NT2/D1 (cell line): ENCODE results near the gene SDK2.
"Not testable (repeated sequence)": the region's sequence is repeated elsewhere in the genome, so short reads cannot be mapped to it uniquely, and the experiment has no call there.

ENCODE experiments used
- DNase-seq: peaks from one replicate; pipeline ENCODE4 v3.0.0-alpha.2; 2011; ENCODE audit warnings: low read depth, low spot score
- H3K27me3 ChIP-seq: 2 replicates; pipeline ENCODE4 v1.6.0; 2011; ENCODE audit warnings: mild to moderate bottlenecking; ENCODE audit not compliant: insufficient read length, insufficient read depth
- H3K36me3 ChIP-seq: 2 replicates; pipeline ENCODE4 v1.6.1; 2011; ENCODE audit warnings: mild to moderate bottlenecking, low read length, mixed read lengths; ENCODE audit not compliant: insufficient read depth, insufficient read length
- H3K4me1 ChIP-seq: 2 replicates; pipeline ENCODE4 v1.5.1; 2011; ENCODE audit not compliant: insufficient read depth, insufficient read length
- H3K4me3 ChIP-seq: 2 replicates; pipeline ENCODE4 v1.5.1; 2011; ENCODE audit warnings: low read depth; ENCODE audit not compliant: insufficient read length
- H3K9ac ChIP-seq: 2 replicates; pipeline ENCODE4 v1.6.0; 2011; ENCODE audit warnings: low read depth; ENCODE audit not compliant: insufficient read length
- H3K9me3 ChIP-seq: 2 replicates; pipeline ENCODE4 v1.5.1; 2011; ENCODE audit warnings: mild to moderate bottlenecking, low read length; ENCODE audit not compliant: insufficient read depth
- SUZ12 ChIP-seq: IDR thresholded peaks from 2 replicates; pipeline ENCODE4 v1.6.1; 2011; ENCODE audit not compliant: insufficient read length, insufficient read depth; ENCODE audit errors: extremely low read depth
- YY1 ChIP-seq: IDR thresholded peaks from 2 replicates; pipeline ENCODE4 v1.6.1; 2011; ENCODE audit not compliant: insufficient read length, insufficient read depth
- ZNF274 ChIP-seq: IDR thresholded peaks from 2 replicates; pipeline ENCODE4 v1.6.1; 2011; ENCODE audit warnings: mild to moderate bottlenecking, low read depth, low read length

SDK2 gene

DNA sequence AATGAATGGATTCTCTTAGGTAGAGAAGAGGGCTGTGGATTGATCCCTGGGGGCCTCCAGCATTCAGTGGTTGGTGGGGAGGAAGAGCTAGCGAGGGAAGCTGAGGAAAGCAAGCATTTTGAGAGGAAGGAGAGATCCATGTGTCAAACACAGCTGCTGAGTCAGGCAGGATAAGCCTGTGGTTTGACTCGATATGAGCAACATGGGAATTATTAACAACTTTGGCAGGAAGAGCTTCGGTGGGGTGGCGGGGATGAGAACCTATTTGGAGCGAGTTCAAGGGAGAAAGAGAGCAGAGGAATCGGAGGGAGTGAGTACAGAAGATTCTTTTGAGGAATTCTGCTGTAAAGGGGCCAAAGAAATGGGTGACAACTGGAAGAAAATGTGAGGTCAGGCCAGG is 273.0 kb downstream of the SDK2 start:
- Histone ChIP-seq H3K9me3 (no peaks in the 10 kb centered on the region), H3K4me1 (no peaks in the 10 kb centered on the region), H3K4me3 (no peak overlapping the region), H3K27me3 (no peaks in the 10 kb centered on the region), H3K36me3 (peaks cover 6% of the 10 kb centered on the region), H3K9ac (no peak overlapping the region)
- no peak for TF ChIP-seq YY1
- no peak for TF ChIP-seq ZNF274
- TF ChIP-seq SUZ12: no peak
- DNase-seq: no peak

DNA sequence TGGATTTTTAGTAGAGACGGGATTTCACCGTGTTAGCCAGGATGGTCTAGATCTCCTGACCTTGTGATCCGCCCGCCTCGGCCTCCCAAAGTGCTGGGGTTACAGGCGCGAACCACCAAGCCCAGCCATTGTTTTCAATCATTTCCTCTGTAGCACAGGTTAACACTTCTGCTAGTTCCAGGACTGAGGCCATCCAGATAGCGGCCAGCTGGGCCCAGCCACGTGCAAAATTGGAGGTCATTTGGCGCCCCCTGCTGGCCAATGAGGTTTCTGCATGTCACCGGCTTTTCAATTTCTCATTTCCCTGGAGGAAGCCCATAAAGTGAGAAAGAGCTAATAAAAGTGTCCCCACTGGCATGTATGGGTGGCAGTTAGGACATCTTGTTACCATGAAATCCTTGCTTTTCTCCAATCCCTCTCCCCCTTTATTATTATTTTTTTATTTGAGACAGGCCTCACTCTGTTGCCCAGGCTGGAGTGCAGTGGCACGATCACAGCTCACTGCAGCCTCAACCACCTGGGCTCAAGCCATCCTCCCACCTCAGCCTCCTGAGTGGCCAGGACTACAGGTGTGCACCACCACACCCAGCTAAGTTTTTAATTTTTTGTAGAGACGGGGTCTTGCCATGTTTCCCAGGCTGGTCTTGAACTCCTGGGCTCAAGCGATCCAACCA is 274.3 kb downstream of the SDK2 start:
- not testable (repeated sequence) for H3K9ac ChIP-seq, H3K4me3 ChIP-seq, H3K4me1 ChIP-seq, H3K9me3 ChIP-seq, H3K27me3 ChIP-seq, H3K36me3 ChIP-seq
- peak; percentile 60 for DNase-seq

DNA sequence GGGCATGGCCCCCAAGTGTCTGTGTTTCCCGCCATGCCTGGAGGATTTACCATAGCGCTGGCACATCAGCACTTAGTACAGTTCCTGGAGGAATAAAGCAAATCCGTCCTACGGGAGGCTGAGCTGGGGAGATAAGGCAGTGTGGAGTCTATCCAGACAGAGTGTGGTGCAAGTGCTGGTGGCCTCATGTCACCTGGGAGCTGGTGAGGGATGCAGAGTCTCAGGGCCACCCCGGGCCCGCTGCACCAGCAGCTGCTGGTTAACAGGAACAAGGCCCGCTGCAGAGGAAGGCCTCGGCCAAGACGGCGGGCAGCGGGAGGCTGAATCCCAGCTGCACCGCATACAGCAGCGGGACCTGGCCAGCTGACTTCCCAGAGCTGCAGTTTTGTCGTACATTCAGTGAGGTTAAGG is 275.1 kb downstream of the SDK2 start:
- no peaks in the 10 kb centered on the region for H3K9me3 ChIP-seq
- H3K4me3 ChIP-seq: no peak overlapping the region
- TF ChIP-seq ZNF274 (no peak), YY1 (no peak), SUZ12 (no peak)
- DNase-seq: no peak
- H3K4me1 ChIP-seq: peaks cover 8% of the 10 kb centered on the region
- no peaks in the 10 kb centered on the region for H3K27me3 ChIP-seq
- H3K36me3 ChIP-seq: peaks cover 4% of the 10 kb centered on the region
- peak overlapping the region; percentile 33 for H3K9ac ChIP-seq

DNA sequence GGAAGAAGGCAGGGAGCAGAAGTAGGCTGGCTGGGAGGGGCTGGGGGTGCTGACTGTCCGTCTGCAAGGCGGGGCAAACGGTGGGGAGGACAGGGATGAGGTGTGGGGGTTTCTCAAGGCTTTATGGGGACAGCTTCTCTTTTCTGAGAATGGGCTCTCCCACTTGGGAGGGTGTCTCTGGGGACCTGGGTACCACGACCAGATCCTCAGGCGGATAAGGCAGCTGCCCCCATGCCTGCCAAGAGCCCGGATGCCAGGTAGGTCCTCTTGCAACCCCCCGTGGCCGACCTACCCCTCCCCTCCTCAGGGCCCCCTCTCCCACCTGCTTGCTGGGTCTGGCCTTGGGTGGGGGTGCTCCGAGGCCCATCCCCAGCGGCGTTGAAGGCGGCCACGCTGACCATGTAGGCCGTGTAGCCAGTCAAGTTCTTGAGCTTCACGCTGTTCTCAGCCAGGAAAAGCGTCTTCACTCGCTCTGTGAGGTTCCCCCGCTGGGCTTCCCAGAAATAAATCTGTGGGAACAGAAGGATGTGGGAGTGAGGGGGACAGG is 276.1 kb downstream of the SDK2 start:
- H3K36me3 ChIP-seq: peaks cover 4% of the 10 kb centered on the region
- H3K4me1 ChIP-seq: peaks cover 16% of the 10 kb centered on the region
- H3K9ac ChIP-seq: no peak overlapping the region
- no peak overlapping the region for H3K4me3 ChIP-seq
- DNase-seq: no peak
- no peaks in the 10 kb centered on the region for H3K9me3 ChIP-seq
- no peak for TF ChIP-seq ZNF274
- TF ChIP-seq SUZ12: no peak
- no peak for TF ChIP-seq YY1
- H3K27me3 ChIP-seq: no peaks in the 10 kb centered on the region

DNA sequence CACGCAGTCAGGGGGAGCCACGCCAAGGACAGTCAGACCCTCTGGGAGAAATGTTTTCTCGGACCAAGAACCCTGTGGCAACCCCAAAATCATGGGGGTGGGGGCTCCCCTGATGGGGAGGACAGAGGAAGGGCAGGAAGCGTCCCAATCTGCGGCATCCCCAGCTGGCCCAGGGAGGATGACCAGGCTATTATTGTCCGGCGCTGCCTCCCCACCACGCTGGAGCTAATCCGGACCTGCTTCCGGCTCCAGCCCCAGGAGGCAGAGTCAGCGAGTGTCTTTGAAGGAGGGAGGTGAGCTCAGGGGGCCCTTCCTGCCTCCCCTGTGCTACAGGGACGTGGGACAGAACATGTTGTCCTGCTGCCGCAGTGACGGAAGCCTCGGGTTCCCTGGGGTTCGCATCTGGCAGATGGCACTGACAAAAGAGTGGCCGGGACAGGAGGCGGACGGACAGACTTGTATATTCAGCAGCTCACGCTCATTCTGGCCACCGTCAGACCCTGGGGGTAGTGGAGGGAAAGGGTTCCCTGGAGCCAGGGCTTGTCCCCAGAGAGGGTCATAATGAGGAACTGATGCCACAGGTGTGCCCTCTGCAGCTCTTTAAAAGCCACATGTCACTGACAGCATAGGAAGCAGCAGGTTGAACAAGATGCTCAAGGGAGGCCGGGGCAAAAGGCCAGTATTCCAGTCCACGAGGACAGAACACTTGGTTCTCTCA is 278.2 kb downstream of the SDK2 start:
- TF ChIP-seq YY1 (no peak), ZNF274 (no peak), SUZ12 (no peak)
- Histone ChIP-seq H3K4me1 (peaks cover 32% of the 10 kb centered on the region), H3K9me3 (no peaks in the 10 kb centered on the region), H3K9ac (no peak overlapping the region), H3K27me3 (peaks cover 4% of the 10 kb centered on the region), H3K36me3 (peaks cover 4% of the 10 kb centered on the region), H3K4me3 (no peak overlapping the region)
- DNase-seq: no peak

DNA sequence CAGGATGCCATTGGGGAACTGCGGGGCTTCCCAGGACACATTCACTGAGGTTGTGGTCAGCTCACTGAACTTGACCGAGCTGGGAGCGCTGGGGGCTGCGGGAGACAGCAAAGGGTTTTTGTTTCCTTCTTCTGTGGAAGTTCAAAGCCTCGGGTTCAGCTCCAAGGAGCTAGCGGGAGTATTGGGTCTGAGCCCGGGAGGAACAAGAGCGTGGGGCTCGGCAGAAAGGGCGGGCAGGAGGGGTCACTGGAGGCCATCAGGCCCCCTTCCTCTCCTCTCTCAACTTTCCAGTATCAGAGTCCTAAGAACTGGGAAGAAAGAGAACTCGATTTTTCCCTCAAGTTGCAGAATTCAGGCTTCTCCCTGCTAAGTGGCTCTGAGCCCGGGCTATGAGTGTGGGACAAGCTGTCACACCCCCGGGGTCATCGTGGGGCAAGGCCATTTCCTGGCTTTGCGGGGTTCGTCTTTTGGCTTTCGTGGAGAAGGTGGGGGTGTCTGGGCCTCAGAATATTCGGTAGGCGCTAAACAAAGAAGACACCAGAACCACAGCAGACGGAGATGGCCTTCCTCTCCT is 278.9 kb downstream of the SDK2 start:
- H3K9me3 ChIP-seq: no peaks in the 10 kb centered on the region
- H3K4me3 ChIP-seq: no peak overlapping the region
- peaks cover 4% of the 10 kb centered on the region for H3K27me3 ChIP-seq
- TF ChIP-seq SUZ12 (no peak), YY1 (no peak), ZNF274 (no peak)
- no peak overlapping the region for H3K9ac ChIP-seq
- DNase-seq: no peak
- peaks cover 4% of the 10 kb centered on the region for H3K36me3 ChIP-seq
- H3K4me1 ChIP-seq: peaks cover 34% of the 10 kb centered on the region

DNA sequence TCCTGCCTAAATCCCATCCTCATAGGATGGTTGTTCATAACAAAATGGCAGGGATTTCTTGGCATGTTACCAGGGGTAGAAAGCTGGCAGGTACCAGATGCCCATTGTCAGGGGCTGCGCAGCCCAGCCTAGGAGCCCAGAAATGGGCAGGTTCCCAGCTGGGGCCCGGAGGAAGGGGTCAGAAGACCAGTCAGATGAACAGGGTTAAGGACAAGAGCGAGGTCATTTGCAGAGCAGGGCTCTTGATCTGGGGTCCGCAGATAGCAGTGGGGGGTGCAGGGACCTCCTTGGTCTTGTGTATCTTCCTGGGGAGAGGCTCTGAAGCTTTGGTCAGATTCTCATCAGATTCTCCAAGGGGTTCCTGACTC is 280.1 kb downstream of the SDK2 start:
- peaks cover 40% of the 10 kb centered on the region for H3K4me1 ChIP-seq
- DNase-seq: no peak
- no peak overlapping the region for H3K9ac ChIP-seq
- no peaks in the 10 kb centered on the region for H3K9me3 ChIP-seq
- peaks cover 4% of the 10 kb centered on the region for H3K27me3 ChIP-seq
- no peak for TF ChIP-seq SUZ12
- no peak for TF ChIP-seq ZNF274
- TF ChIP-seq YY1: no peak
- peaks cover 1% of the 10 kb centered on the region for H3K36me3 ChIP-seq
- no peak overlapping the region for H3K4me3 ChIP-seq
